HepG2 (cell line): ENCODE measurements around the gene CREBZF. TPM values are rescaled to one million over a fixed set of nuclear protein-coding genes. Genes with fewer than 3 reads are reported as not detected.

Experiments used
- CEBPB ChIP-seq: IDR thresholded peaks from 2 replicates; pipeline ENCODE4 v1.6.1; 2011; ENCODE audit warnings: low read depth, low read length, improper control_type of control experiment, borderline replicate concordance
- FOSL2 ChIP-seq: sonication (generic); formaldehyde crosslinking; IDR thresholded peaks from 2 replicates; pipeline ENCODE4 v1.4.0; 2020; ENCODE audit warnings: missing genetic modification reagents
- HHEX ChIP-seq: IDR thresholded peaks from 2 replicates; pipeline ENCODE4 v1.6.1; 2016; ENCODE audit warnings: control low read depth
- HNRNPH1 ChIP-seq: fragments of 200-400 bp; formaldehyde crosslinking; optimal IDR thresholded peaks from 2 replicates; pipeline ENCODE3; 2017; ENCODE audit warnings: mild to moderate bottlenecking, low read depth, low read length
- HOXA5 ChIP-seq: sonication (generic); formaldehyde crosslinking; IDR thresholded peaks from 2 replicates; pipeline ENCODE4 v1.4.0; 2020; ENCODE audit warnings: missing genetic modification reagents
- IRF2 ChIP-seq: IDR thresholded peaks from 2 replicates; pipeline ENCODE4 v1.6.1; 2018; ENCODE audit warnings: missing genetic modification reagents, missing compliant biosample characterization
- KDM1A ChIP-seq: IDR thresholded peaks from 2 replicates; pipeline ENCODE4 v1.6.1; 2016; ENCODE audit warnings: missing compliant biosample characterization
- KMT2B ChIP-seq: IDR thresholded peaks from 2 replicates; pipeline ENCODE4 v1.6.1; 2016; ENCODE audit warnings: missing genetic modification reagents, missing compliant biosample characterization
- NR3C1 ChIP-seq: sonication (generic); formaldehyde crosslinking; IDR thresholded peaks from 2 replicates; pipeline ENCODE4 v1.4.0; 2020; ENCODE audit warnings: missing genetic modification reagents
- POLR2AphosphoS2 ChIP-seq: IDR thresholded peaks from 2 replicates; pipeline ENCODE4 v1.6.1; 2011; ENCODE audit warnings: low read depth, low read length, improper control_type of control experiment
- SP1 ChIP-seq, 2 experiments: fragments of 450-650 bp in 1 of 2; sonication (generic) in 1 of 2; formaldehyde crosslinking in 1 of 2; IDR thresholded peaks; 2 replicates each; pipeline versions ENCODE4 v1.4.0 to v1.6.1; 2016 to 2020; ENCODE audit warnings: missing genetic modification reagents in 1 of 2
- SRSF1 ChIP-seq: fragments of 200-400 bp; formaldehyde crosslinking; optimal IDR thresholded peaks from 2 replicates; pipeline ENCODE3; 2017; ENCODE audit warnings: mild to moderate bottlenecking, low read depth, low read length, moderate library complexity
- TEAD3 ChIP-seq: optimal IDR thresholded peaks from 2 replicates; pipeline ENCODE3; 2016; ENCODE audit warnings: borderline replicate concordance
- YEATS2 ChIP-seq: sonication (generic); formaldehyde crosslinking; IDR thresholded peaks from 2 replicates; pipeline ENCODE4 v1.4.0; 2020; ENCODE audit warnings: missing genetic modification reagents, borderline replicate concordance
- ZFYVE20 ChIP-seq: sonication (generic); formaldehyde crosslinking; IDR thresholded peaks from 2 replicates; pipeline ENCODE4 v1.8.0; 2023; ENCODE audit warnings: low read depth, mild to moderate bottlenecking, moderate library complexity, missing genetic modification reagents, borderline replicate concordance
- ZNF367 ChIP-seq: sonication (generic); formaldehyde crosslinking; IDR thresholded peaks from 2 replicates; pipeline ENCODE4 v1.4.0; 2020; ENCODE audit warnings: missing genetic modification reagents, borderline replicate concordance
- ZNF607 ChIP-seq: sonication (generic); formaldehyde crosslinking; IDR thresholded peaks from 2 replicates; pipeline ENCODE4 v1.5.1; 2020; ENCODE audit warnings: missing genetic modification reagents, mild to moderate bottlenecking, borderline replicate concordance
- polyA plus RNA-seq, 8 experiments: library from polyadenylated mRNA; depleted of rRNA in 3 of 8; stranded (reverse) in 7 of 8; unstranded in 1 of 8; fragments of >200 nt; fragmentation: Illumina TruSeq in 4 of 8; extraction: Trizol in 4 of 8; gene quantifications; 2 replicates each; pipeline versions ENCODE4 v1.2.1 to v1.2.3, GENCODE V29; 2011 to 2016; ENCODE audit warnings: low read depth in 4 of 8, missing spikeins in 1 of 8, mixed read lengths in 1 of 8; ENCODE audit not compliant: insufficient read depth in 1 of 8
- total RNA-seq, 5 experiments: library from RNA; depleted of rRNA; stranded (reverse); fragments of >200 nt; fragmentation: Illumina TruSeq; extraction: Trizol; gene quantifications; 2 replicates each; pipeline ENCODE4 v1.2.3, GENCODE V29; 2016; ENCODE audit warnings: low read depth in 1 of 5
- TF ChIP-seq, protein P1 (sequence below): sonication (generic); formaldehyde crosslinking; conservative IDR thresholded peaks from 2 replicates; pipeline ENCODE4 v1.4.0; 2020; ENCODE audit warnings: missing genetic modification reagents
- TF ChIP-seq, protein P2 (sequence below): sonication (generic); formaldehyde crosslinking; IDR thresholded peaks from 2 replicates; pipeline ENCODE4 v1.4.0; 2020; ENCODE audit warnings: mild to moderate bottlenecking, missing genetic modification reagents
- TF ChIP-seq, protein P3 (sequence below): sonication (generic); formaldehyde crosslinking; IDR thresholded peaks from 2 replicates; pipeline ENCODE4 v1.5.0; 2020; ENCODE audit warnings: missing genetic modification reagents
- TF ChIP-seq, protein P4 (sequence below): sonication (generic); formaldehyde crosslinking; IDR thresholded peaks from 2 replicates; pipeline ENCODE4 v1.4.0; 2020; ENCODE audit warnings: missing genetic modification reagents
- TF ChIP-seq, protein P5 (sequence below): sonication (generic); formaldehyde crosslinking; IDR thresholded peaks from 2 replicates; pipeline ENCODE4 v1.8.1; 2023; ENCODE audit warnings: mild to moderate bottlenecking, moderate library complexity, missing genetic modification reagents

The CREBZF gene
- total and polyA plus RNA-seq, 2 of the 13 experiments (the other 11 are each of a cell fraction or from before 2014, with no cell fraction given), result 30.6 to 43.1 TPM

DNA sequence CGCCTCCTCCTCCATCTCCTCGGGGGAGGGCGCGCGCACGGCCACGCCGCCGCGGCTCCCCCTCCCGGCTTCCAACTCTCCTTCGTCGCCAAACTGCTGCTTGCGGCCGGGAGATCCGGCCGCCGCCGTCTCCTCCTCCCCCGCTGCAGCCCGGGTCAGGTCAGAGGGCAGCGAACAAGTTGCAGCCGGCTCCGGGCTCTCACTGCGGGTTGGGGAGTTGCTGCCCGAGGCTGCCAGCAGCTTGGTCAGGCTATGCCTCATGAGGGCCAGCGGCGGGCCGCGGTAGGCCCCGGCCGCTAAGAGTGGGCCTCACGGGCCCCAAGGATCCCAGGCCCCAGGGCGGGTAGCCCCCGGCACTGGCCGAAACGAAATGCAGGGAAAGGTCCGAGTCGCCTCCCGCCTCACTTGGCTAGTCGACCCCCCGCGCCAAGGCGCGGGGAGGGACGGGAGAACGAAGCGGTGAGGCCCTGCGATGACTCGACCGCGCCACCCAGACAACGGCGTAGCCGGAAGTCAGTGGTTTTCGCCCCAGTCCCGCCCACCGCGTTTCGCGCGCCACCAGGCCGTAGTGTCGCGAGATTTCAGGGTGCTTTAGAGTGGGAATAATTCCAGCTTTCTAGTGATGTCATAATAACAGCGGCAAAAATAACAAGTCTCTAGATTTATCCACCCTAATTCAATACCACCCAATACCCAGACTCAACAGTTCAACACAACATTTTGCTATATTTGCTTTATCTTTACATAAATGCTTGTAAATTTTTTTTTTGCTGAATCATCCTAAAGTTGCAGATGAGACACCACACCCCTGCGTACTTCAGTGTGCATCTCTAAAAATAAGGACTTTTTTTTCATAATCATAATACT is at the start of gene CREBZF (continued):
- TF ChIP-seq, protein P1, sequence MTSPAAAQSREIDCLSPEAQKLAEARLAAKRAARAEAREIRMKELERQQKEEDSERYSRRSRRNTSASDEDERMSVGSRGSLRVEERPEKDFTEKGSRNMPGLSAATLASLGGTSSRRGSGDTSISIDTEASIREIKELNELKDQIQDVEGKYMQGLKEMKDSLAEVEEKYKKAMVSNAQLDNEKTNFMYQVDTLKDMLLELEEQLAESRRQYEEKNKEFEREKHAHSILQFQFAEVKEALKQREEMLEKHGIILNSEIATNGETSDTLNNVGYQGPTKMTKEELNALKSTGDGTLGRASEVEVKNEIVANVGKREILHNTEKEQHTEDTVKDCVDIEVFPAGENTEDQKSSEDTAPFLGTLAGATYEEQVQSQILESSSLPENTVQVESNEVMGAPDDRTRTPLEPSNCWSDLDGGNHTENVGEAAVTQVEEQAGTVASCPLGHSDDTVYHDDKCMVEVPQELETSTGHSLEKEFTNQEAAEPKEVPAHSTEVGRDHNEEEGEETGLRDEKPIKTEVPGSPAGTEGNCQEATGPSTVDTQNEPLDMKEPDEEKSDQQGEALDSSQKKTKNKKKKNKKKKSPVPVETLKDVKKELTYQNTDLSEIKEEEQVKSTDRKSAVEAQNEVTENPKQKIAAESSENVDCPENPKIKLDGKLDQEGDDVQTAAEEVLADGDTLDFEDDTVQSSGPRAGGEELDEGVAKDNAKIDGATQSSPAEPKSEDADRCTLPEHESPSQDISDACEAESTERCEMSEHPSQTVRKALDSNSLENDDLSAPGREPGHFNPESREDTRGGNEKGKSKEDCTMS (CRISPR knock-in tag), result no peak
- TF ChIP-seq, protein P2, sequence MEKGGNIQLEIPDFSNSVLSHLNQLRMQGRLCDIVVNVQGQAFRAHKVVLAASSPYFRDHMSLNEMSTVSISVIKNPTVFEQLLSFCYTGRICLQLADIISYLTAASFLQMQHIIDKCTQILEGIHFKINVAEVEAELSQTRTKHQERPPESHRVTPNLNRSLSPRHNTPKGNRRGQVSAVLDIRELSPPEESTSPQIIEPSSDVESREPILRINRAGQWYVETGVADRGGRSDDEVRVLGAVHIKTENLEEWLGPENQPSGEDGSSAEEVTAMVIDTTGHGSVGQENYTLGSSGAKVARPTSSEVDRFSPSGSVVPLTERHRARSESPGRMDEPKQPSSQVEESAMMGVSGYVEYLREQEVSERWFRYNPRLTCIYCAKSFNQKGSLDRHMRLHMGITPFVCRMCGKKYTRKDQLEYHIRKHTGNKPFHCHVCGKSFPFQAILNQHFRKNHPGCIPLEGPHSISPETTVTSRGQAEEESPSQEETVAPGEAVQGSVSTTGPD (CRISPR knock-in tag), result no peak
- no peak for TF ChIP-seq TEAD3 (CRISPR knock-in tag)
- no peak for TF ChIP-seq ZNF367 (CRISPR knock-in tag)
- peak; percentile 67; the same call in 1 of the 2 replicates for TF ChIP-seq IRF2
- TF ChIP-seq, protein P3, sequence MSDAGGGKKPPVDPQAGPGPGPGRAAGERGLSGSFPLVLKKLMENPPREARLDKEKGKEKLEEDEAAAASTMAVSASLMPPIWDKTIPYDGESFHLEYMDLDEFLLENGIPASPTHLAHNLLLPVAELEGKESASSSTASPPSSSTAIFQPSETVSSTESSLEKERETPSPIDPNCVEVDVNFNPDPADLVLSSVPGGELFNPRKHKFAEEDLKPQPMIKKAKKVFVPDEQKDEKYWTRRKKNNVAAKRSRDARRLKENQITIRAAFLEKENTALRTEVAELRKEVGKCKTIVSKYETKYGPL, result 0 out of 2 replicates have a peak, but pooled peaks have one; percentile 60
- TF ChIP-seq ZNF607 (CRISPR knock-in tag), result peak; percentile 63; the same call in 1 of the 2 replicates
- TF ChIP-seq SRSF1, result peak; percentile 82
- TF ChIP-seq CEBPB, result no peak
- TF ChIP-seq YEATS2 (CRISPR knock-in tag), result peak; percentile 96
- TF ChIP-seq SP1 (IDR thresholded peaks at IDR 0.05), result no peak
- peak; percentile 82 for TF ChIP-seq SP1 (CRISPR knock-in tag; IDR thresholded peaks at IDR 0.05)
- TF ChIP-seq FOSL2, result peak; percentile 72
- no peak for TF ChIP-seq NR3C1 (CRISPR knock-in tag)
- TF ChIP-seq HOXA5, result no peak
- TF ChIP-seq, protein P4, sequence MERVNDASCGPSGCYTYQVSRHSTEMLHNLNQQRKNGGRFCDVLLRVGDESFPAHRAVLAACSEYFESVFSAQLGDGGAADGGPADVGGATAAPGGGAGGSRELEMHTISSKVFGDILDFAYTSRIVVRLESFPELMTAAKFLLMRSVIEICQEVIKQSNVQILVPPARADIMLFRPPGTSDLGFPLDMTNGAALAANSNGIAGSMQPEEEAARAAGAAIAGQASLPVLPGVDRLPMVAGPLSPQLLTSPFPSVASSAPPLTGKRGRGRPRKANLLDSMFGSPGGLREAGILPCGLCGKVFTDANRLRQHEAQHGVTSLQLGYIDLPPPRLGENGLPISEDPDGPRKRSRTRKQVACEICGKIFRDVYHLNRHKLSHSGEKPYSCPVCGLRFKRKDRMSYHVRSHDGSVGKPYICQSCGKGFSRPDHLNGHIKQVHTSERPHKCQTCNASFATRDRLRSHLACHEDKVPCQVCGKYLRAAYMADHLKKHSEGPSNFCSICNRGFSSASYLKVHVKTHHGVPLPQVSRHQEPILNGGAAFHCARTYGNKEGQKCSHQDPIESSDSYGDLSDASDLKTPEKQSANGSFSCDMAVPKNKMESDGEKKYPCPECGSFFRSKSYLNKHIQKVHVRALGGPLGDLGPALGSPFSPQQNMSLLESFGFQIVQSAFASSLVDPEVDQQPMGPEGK (CRISPR knock-in tag), result peak; percentile 51; the same call in 1 of the 2 replicates
- TF ChIP-seq POLR2AphosphoS2, result no peak
- TF ChIP-seq, protein P5, sequence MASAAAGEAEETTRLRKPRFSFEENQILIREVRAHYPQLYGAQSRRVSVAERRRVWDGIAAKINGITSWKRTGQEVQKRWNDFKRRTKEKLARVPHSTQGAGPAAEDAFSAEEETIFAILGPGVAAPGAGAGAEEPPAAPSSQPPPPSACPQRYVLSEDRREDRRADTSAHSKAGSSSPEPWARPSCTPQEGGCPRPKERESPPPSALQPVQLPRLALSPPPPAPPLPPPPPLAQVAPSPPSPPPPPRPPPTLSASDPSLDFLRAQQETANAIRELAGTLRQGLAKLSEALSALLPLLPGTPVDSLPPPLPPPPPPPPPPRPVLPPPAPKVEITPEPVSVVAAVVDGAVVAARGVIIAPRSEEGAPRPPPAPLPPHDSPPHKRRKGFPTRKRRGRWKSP, result peak; percentile 51; the same call in 1 of the 2 replicates
- TF ChIP-seq HNRNPH1, result no peak
- TF ChIP-seq ZFYVE20 (CRISPR knock-in tag), result no peak
- no peak for TF ChIP-seq HHEX (CRISPR knock-in tag)
- TF ChIP-seq KDM1A, result no peak
- TF ChIP-seq KMT2B (CRISPR knock-in tag), result peak; percentile 85
